ENCODE data around the gene FAM111B.
"Not testable (repeated sequence)": the region's sequence is repeated elsewhere in the genome, so short reads cannot be mapped to it uniquely, and the experiment has no call there.

FAM111B gene, protein sequence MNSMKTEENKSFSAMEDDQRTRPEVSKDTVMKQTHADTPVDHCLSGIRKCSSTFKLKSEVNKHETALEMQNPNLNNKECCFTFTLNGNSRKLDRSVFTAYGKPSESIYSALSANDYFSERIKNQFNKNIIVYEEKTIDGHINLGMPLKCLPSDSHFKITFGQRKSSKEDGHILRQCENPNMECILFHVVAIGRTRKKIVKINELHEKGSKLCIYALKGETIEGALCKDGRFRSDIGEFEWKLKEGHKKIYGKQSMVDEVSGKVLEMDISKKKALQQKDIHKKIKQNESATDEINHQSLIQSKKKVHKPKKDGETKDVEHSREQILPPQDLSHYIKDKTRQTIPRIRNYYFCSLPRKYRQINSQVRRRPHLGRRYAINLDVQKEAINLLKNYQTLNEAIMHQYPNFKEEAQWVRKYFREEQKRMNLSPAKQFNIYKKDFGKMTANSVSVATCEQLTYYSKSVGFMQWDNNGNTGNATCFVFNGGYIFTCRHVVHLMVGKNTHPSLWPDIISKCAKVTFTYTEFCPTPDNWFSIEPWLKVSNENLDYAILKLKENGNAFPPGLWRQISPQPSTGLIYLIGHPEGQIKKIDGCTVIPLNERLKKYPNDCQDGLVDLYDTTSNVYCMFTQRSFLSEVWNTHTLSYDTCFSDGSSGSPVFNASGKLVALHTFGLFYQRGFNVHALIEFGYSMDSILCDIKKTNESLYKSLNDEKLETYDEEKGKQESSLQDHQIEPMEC

DNA sequence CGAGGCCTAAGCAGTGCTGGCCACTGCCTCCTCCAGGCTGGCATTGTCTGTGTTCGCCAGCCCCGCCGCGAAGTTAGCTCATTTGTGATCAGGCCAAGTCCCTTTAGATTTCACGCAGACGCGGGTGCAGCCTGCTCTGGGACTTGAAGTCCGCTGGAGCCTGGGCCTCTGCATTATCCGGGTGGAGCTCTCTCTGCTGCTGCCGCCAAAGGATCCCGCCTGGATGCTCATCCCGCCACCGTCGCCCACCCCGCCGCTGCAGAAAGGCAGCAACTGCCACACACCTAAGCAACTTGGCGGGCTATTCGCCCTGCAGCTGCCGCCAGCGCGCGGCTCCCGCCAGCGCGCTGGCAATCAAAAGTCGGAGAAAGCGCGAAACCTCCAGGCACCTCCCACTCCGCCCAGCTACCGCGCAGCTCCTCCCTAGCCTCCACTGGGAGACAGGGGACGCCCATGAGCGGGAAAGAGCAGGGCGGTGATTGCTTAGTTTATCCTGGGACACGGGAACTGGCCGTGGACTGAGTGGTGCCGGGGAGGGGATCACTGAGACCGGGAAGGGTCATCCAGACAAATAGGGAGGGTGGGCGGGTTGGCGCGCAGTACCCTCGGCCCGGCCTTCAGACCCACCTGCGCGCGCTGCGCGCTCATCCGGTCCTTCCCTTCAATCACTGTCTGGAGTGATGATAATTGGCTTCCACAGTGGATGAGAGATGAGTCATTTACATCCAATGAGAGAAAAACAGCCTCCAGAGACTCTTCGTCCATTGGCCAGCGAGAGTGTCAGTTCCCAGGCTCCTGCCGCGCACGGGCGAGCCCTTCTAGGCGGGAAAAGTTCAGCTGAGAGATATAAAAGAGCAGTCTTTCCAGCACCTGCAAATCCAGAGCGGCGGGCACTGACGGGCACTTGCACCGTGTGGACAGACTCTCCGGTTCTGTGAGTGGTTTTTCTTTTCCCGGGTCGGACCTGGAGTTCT lies at the start of gene FAM111B:
Gene FAM111B, plus strand, starts transcription at position 875 of the 974 bp plus-strand sequence. CDS start 2,389 bp downstream, outside the sequence.
- DNase-seq (ENCODE audit: low spot score) = peak; percentile 83
- in situ Hi-C loops (cut with MboI; ENCODE audit: low pct_unique_long_range_greater_than_20kb, low sequenced_read_pairs, unreplicated experiment) = no loop called here
- TF ChIP-seq CTCF (IDR thresholded peaks at IDR 0.05; ENCODE audit: extremely low read depth, insufficient read depth, missing control alignments) = no peak

DNA sequence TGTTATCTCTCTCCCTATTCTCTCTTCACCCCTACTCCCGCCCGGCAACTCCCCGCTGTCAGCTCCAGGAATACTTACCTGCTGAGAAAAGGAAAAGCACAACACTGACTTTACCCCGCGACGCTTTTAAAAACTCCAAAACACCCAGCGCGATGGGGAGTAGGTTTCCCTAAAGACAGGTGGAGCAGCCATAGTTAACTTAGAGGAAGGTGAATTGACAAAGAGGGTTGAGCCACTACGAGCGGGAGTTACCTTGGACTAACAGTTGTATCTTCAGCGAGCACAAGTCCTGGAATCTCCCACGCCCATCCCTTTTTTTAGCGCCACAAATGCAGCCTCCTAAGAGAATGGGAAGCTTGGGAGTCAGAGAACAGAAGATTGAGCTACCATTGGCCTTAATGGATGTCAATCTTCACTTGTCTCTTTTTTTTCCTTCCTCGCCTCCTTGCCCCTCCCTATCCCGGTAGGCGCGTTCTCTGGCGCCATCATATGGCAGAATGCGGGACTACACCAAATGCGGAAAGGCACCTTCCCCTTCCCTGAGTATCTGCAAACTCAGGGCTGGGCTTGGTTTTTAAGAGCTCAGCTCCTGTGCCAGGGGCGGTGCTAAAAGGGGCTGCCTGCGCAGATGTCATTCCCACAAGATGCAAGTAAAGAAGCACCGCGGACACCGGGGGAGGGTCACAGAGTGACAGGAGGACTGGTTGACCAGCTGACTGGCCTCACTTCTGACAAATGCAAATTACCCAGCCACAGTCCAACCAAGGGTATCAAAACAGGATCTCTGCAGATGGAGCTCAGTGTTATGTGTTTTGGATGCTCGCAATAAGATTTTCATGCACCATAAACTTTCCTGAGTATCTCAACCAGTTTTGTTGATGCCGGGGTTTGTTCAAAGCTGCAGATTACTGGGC lies 48.7 kb upstream of the FAM111B start:
- peak; percentile 93 for TF ChIP-seq CTCF (IDR thresholded peaks at IDR 0.05; ENCODE audit: extremely low read depth, insufficient read depth, missing control alignments)
- in situ Hi-C loops (cut with MboI; ENCODE audit: low pct_unique_long_range_greater_than_20kb, low sequenced_read_pairs, unreplicated experiment) = not testable (repeated sequence)
- peak; percentile 85 for DNase-seq (ENCODE audit: low spot score)

DNA sequence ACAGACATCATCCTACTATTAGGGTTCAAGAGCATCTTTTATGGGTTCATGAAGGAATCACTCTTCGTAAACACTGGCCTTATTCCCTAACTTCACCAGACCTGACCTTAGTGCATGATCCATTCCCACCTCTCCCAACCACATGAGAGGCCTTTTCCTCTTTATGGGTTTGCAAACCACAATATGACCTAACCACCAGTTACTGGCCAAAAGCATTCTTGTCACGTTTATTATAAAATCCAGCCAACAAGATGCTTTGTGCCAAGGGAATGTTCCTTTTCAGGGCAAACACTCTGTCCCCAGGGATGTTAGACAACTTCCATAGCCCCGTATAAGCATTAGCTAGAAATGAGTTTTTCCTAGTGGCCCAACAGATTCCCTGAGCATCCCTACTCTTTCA lies 46.9 kb upstream of the FAM111B start:
- in situ Hi-C loops (cut with MboI; ENCODE audit: low pct_unique_long_range_greater_than_20kb, low sequenced_read_pairs, unreplicated experiment); DNase-seq (ENCODE audit: low spot score): not testable (repeated sequence)

DNA sequence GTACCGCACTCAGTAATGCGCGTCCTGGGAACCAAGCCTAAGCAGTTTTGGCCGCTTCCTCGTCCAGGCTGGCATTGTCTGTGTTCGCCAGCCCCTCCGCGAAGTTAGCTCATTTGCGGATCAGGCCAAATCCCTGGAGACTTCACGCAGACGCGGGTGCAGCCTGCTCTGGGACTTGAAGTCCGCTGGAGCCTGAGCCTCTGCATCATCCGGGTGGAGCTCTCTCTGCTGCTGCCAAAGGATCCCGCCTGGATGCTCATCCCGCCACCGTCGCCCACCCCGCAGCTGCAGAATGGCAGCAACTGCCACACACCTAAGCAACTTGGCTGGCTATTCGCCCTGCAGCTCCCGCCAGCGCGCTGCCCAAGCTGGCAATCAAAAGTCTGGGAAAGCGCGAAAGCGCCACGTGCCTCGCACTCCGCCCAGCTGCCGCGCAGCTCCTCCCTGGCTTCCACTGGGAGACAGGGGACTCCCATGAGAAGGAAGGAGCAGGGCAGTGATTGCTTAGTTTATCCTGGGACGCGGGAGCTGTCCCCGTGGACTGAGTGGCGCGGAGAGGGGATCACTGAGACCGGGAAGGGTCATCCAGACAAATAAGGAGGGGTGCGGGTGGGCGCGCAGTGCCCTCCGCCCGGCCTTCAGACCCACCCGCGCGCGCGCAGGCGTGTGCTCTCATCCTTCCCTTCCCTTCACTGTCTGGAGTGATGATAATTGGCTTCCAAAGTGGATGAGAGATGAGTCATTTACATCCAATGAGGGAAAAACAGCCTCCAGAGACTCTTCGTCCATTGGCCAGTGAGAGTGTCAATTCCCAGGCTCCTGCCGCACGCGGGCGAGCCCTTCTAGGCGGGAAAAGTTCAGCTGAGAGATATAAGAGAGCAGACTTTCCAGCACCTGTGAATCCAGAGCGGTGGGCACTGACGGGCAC lies 44.2 kb upstream of the FAM111B start:
- TF ChIP-seq CTCF (IDR thresholded peaks at IDR 0.05; ENCODE audit: extremely low read depth, insufficient read depth, missing control alignments) = no peak
- no peak for DNase-seq (ENCODE audit: low spot score)
- in situ Hi-C loops (cut with MboI; ENCODE audit: low pct_unique_long_range_greater_than_20kb, low sequenced_read_pairs, unreplicated experiment) = no loop called here

GRCh38 chr11:59063996-59064727 lies 42.9 kb upstream of the FAM111B start:
- peak; percentile 42 for DNase-seq (ENCODE audit: low spot score)
- in situ Hi-C loops (cut with MboI; ENCODE audit: low pct_unique_long_range_greater_than_20kb, low sequenced_read_pairs, unreplicated experiment) = not testable (repeated sequence)

- no peak for DNase-seq (ENCODE audit: low spot score)
- no peak for TF ChIP-seq CTCF (IDR thresholded peaks at IDR 0.05; ENCODE audit: extremely low read depth, insufficient read depth, missing control alignments)
- in situ Hi-C loops (cut with MboI; ENCODE audit: low pct_unique_long_range_greater_than_20kb, low sequenced_read_pairs, unreplicated experiment) = no loop called here
These were observed 38.0 kb upstream of the FAM111B start for GRCh38 chr11:59069087-59069486.

Measured in GM13977 (cell line).